Trophoblast cell (in vitro differentiated cells and primary cell): Measurements from ENCODE around the gene LCLAT1.

ENCODE experiments used
- DNase-seq, 2 donors: peaks; one replicate each; pipeline ENCODE4 v3.0.0-alpha.2; 2016
- H2AFZ ChIP-seq: 2 replicates; pipeline ENCODE4 v1.6.1; 2013; ENCODE audit warnings: low read length, moderate library complexity, mild to moderate bottlenecking; ENCODE audit not compliant: insufficient read depth, poor library complexity
- H2AK5ac ChIP-seq: 2 replicates; pipeline ENCODE4 v1.6.1; 2013; ENCODE audit warnings: mild to moderate bottlenecking, low read length
- H2BK120ac ChIP-seq: 2 replicates; pipeline ENCODE4 v1.6.1; 2013; ENCODE audit warnings: low read length, mild to moderate bottlenecking, moderate library complexity; ENCODE audit not compliant: insufficient read depth, poor library complexity
- H2BK12ac ChIP-seq: 2 replicates; pipeline ENCODE4 v1.6.1; 2013; ENCODE audit warnings: mild to moderate bottlenecking, low read length, moderate library complexity
- H2BK5ac ChIP-seq: 2 replicates; pipeline ENCODE4 v1.6.1; 2013; ENCODE audit warnings: low read length, low read depth, moderate library complexity, mild to moderate bottlenecking; ENCODE audit not compliant: poor library complexity
- H3K14ac ChIP-seq: 2 replicates; pipeline ENCODE4 v1.6.1; 2013; ENCODE audit warnings: mild to moderate bottlenecking, low read length
- H3K18ac ChIP-seq: 2 replicates; pipeline ENCODE4 v1.6.1; 2013; ENCODE audit warnings: mild to moderate bottlenecking, low read length
- H3K23ac ChIP-seq: 2 replicates; pipeline ENCODE4 v1.6.1; 2013; ENCODE audit warnings: low read length
- H3K27ac ChIP-seq: 2 replicates; pipeline ENCODE4 v1.5.1; 2013; ENCODE audit warnings: low read depth, mild to moderate bottlenecking, inconsistent platforms, low read length, moderate library complexity
- H3K27me3 ChIP-seq: 2 replicates; pipeline ENCODE4 v1.6.1; 2013; ENCODE audit warnings: inconsistent platforms, mild to moderate bottlenecking, low read length, moderate library complexity; ENCODE audit not compliant: insufficient read depth
- H3K36me3 ChIP-seq, 2 experiments: 1 replicate in 1 of 2; 2 replicates in 1 of 2; pipeline ENCODE4 v1.6.1; 2013; ENCODE audit warnings: low read length in 2 of 2, mild to moderate bottlenecking in 2 of 2, moderate library complexity in 1 of 2; ENCODE audit not compliant: insufficient read depth in 2 of 2, control insufficient read depth in 1 of 2
- H3K4ac ChIP-seq: 2 replicates; pipeline ENCODE4 v1.6.1; 2013; ENCODE audit warnings: low read depth, mild to moderate bottlenecking, low read length, moderate library complexity
- H3K4me1 ChIP-seq, 2 experiments: 1 replicate in 1 of 2; 2 replicates in 1 of 2; pipeline ENCODE4 v1.6.1; 2013; ENCODE audit warnings: low read length in 2 of 2, mild to moderate bottlenecking in 2 of 2, moderate library complexity in 1 of 2; ENCODE audit not compliant: insufficient read depth in 2 of 2, control insufficient read depth in 1 of 2
- H3K4me2 ChIP-seq: 2 replicates; pipeline ENCODE4 v1.6.1; 2013; ENCODE audit warnings: inconsistent platforms, mild to moderate bottlenecking, low read length, moderate library complexity
- H3K4me3 ChIP-seq: 2 replicates; pipeline ENCODE4 v1.5.1; 2013; ENCODE audit warnings: mild to moderate bottlenecking, low read depth, low read length, inconsistent platforms
- H3K79me1 ChIP-seq: one replicate; pipeline ENCODE4 v1.6.1; 2013; ENCODE audit warnings: low read length
- H3K79me2 ChIP-seq: 2 replicates; pipeline ENCODE4 v1.6.1; 2013; ENCODE audit warnings: low read length, mild to moderate bottlenecking; ENCODE audit not compliant: control insufficient read depth, insufficient read depth, poor library complexity
- H3K9ac ChIP-seq: 2 replicates; pipeline ENCODE4 v1.6.1; 2013; ENCODE audit warnings: mild to moderate bottlenecking, low read length
- H3K9me3 ChIP-seq: 2 replicates; pipeline ENCODE4 v1.6.1; 2013; ENCODE audit warnings: low read depth, mild to moderate bottlenecking, control low read depth, inconsistent platforms, low read length; ENCODE audit not compliant: insufficient read depth
- H4K12ac ChIP-seq: 2 replicates; pipeline ENCODE4 v1.6.1; 2013; ENCODE audit warnings: low read depth, mild to moderate bottlenecking, low read length, moderate library complexity
- H4K8ac ChIP-seq: 2 replicates; pipeline ENCODE4 v1.6.1; 2013; ENCODE audit warnings: low read depth, mild to moderate bottlenecking, low read length, moderate library complexity
- H4K91ac ChIP-seq: one replicate; pipeline ENCODE4 v1.6.1; 2013; ENCODE audit warnings: low read depth, mild to moderate bottlenecking, low read length, moderate library complexity
- WGBS: extraction: QIAGEN DNeasy Blood & Tissue Kit; methylation state at CpG from one replicate; pipeline ENCODE4 v1.1.7; 2013; ENCODE audit warnings: missing lambda C conversion rate; ENCODE audit not compliant: insufficient read length, insufficient coverage; ENCODE audit errors: extremely low coverage; 5-methylcytosine and 5-hydroxymethylcytosine counted together

Gene LCLAT1

DNA sequence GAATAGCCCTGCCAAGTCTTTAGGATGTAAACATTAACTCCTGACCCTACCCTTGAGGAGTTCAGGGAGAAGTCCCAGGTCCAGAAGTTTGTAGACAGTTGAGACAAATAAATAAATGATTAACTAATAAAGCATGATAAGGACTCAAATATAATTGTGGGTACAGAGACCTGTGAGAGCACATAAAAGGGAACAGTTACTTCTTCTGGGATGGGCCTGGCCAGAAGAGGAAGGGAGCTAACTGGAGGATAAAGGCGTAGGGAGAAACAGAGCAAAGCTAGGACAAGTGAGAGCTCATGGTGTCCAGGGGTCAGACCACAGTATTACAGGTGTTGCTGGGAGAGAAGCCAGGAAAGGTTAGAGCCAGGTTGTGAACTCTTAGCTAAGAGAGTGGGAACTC lies 3.0 kb downstream of the LCLAT1 start:
- H3K9ac ChIP-seq, result no peak overlapping the region
- H4K12ac ChIP-seq, result no peak overlapping the region
- peak overlapping the region; percentile 47 for H3K18ac ChIP-seq
- H3K27ac ChIP-seq, result no peak overlapping the region
- WGBS, result no CpG with 5 or more reads among the region's 1 CpG
- H3K36me3 ChIP-seq, result no peaks in the 10 kb centered on the region
- H2BK120ac ChIP-seq, result no peak overlapping the region
- H3K4me2 ChIP-seq, result no peak overlapping the region
- H4K91ac ChIP-seq, result no peak overlapping the region
- peak overlapping the region; percentile 53 for H3K4ac ChIP-seq
- peak overlapping the region; percentile 68 for H2BK12ac ChIP-seq
- DNase-seq, result no peak
- H3K9me3 ChIP-seq, result no peaks in the 10 kb centered on the region
- peaks cover 7 to 14% of the 10 kb centered on the region in 2 experiments for H3K4me1 ChIP-seq
- no peak overlapping the region for H2BK5ac ChIP-seq
- H4K8ac ChIP-seq, result no peak overlapping the region
- H2AK5ac ChIP-seq, result no peak overlapping the region
- peaks cover 10% of the 10 kb centered on the region for H3K79me1 ChIP-seq
- H3K79me2 ChIP-seq, result peaks cover 5% of the 10 kb centered on the region
- no peak overlapping the region for H3K23ac ChIP-seq
- H3K4me3 ChIP-seq, result no peak overlapping the region
- no peak overlapping the region for H2AFZ ChIP-seq
- no peak overlapping the region for H3K14ac ChIP-seq
- no peaks in the 10 kb centered on the region for H3K27me3 ChIP-seq

DNA sequence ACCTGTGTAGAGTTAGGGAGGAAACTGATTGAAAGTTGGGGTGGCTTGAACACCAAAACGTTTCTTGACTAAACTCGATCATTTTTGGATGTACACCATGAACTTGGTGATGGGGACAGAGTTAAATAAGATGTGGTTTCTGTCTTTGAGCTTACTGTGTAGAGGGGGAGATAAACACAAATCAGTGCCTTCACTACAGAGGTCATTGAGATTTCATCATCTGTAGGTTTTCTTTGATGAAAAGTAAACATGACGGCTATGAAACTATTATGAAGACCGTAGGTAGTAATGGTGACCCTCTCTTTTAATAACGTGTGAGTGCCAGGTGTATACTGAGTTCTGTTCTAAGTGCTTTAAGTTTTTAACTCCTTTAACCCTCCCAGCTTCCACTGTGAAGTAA lies 6.5 kb downstream of the LCLAT1 start:
- no CpG with 5 or more reads among the region's 5 CpGs for WGBS
- Histone ChIP-seq H3K4me3 (no peak overlapping the region), H3K23ac (no peak overlapping the region), H3K14ac (no peak overlapping the region), H3K4me2 (no peak overlapping the region), H2AFZ (no peak overlapping the region), H2AK5ac (no peak overlapping the region), H3K79me2 (no peaks in the 10 kb centered on the region), H4K8ac (no peak overlapping the region), H2BK5ac (no peak overlapping the region), H4K91ac (no peak overlapping the region), H2BK120ac (no peak overlapping the region), H3K18ac (no peak overlapping the region), H3K27me3 (no peaks in the 10 kb centered on the region), H2BK12ac (no peak overlapping the region), H3K4me1 (peaks cover 3 to 8% of the 10 kb centered on the region in 2 experiments), H3K4ac (no peak overlapping the region), H3K36me3 (no peaks in the 10 kb centered on the region), H3K79me1 (peaks cover 3% of the 10 kb centered on the region), H3K9ac (no peak overlapping the region), H3K27ac (no peak overlapping the region), H4K12ac (no peak overlapping the region), H3K9me3 (no peaks in the 10 kb centered on the region)
- no peak for DNase-seq

DNA sequence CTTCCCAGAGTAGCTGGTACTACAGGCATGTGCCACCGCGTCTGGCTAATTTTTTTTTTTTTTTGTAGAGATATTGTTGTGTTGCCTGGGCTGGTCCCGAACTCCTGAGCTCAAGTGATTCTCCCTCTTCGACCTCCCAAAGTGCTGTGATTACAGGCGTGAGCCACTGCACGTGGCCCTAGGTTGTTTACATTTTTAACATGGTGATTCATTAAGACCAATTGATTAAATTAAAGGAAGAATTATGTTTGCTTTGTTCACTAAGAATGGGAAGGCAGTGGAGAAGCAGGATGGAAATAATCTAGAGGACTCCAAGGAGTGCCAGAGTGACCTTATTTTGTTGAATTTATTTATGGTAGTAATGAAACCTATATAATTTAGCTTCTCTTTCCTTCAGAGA lies 7.5 kb downstream of the LCLAT1 start:
- H3K14ac ChIP-seq, result no peak overlapping the region
- H3K23ac ChIP-seq, result no peak overlapping the region
- no peak overlapping the region for H2BK5ac ChIP-seq
- no peak overlapping the region for H3K4ac ChIP-seq
- no peak overlapping the region for H3K27ac ChIP-seq
- H2AK5ac ChIP-seq, result no peak overlapping the region
- no peak overlapping the region for H4K91ac ChIP-seq
- peaks cover 3% of the 10 kb centered on the region for H3K79me1 ChIP-seq
- H3K4me1 ChIP-seq, result peaks cover 3 to 8% of the 10 kb centered on the region in 2 experiments
- no peak overlapping the region for H2AFZ ChIP-seq
- H2BK12ac ChIP-seq, result no peak overlapping the region
- H3K4me3 ChIP-seq, result no peak overlapping the region
- H3K4me2 ChIP-seq, result no peak overlapping the region
- H3K18ac ChIP-seq, result no peak overlapping the region
- H3K9me3 ChIP-seq, result no peaks in the 10 kb centered on the region
- no peak overlapping the region for H3K9ac ChIP-seq
- no peak overlapping the region for H4K12ac ChIP-seq
- H3K36me3 ChIP-seq, result no peaks in the 10 kb centered on the region
- no peaks in the 10 kb centered on the region for H3K27me3 ChIP-seq
- whole genome bisulfite sequencing, result no CpG with 5 or more reads among the region's 6 CpGs
- no peaks in the 10 kb centered on the region for H3K79me2 ChIP-seq
- H4K8ac ChIP-seq, result no peak overlapping the region
- DNase-seq, result peak; percentile 30 to 55
- H2BK120ac ChIP-seq, result no peak overlapping the region

DNA sequence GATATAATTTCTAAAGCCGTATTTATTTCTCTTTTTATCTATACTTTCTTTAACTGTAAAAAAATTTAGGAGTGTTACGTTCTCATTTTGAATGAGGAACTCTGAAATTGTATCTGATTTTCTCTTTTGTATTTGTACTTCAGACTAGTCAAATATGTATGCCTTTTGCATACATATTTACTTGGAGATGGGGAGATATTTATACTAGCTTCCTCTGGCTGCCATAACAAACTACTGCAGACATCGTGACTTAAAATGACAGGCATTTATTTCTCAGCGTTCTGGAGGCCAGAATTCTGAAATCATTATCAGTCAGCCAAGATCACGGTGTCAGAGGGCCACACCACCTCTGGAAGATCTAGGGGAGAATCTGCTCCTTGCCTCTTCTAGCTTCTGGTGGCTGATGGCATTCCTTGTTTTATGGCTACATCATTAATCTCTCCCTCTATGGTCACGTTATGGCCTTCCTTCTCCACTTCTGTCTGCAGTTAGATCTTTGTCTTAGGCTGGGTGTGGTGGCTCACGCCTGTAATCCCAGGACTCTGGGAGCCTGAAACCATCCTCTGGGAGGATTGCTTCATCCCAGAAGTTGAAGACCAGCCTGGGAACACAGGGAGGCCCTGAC lies 8.2 kb downstream of the LCLAT1 start:
- peaks cover 3% of the 10 kb centered on the region for H3K79me1 ChIP-seq
- no peak overlapping the region for H4K8ac ChIP-seq
- no peak overlapping the region for H3K14ac ChIP-seq
- no peak overlapping the region for H2BK12ac ChIP-seq
- no peak overlapping the region for H3K27ac ChIP-seq
- no peak overlapping the region for H3K23ac ChIP-seq
- no peak overlapping the region for H2BK5ac ChIP-seq
- H3K4me3 ChIP-seq, result no peak overlapping the region
- no peaks in the 10 kb centered on the region for H3K9me3 ChIP-seq
- no peak overlapping the region for H3K4ac ChIP-seq
- H3K27me3 ChIP-seq, result no peaks in the 10 kb centered on the region
- no peak overlapping the region for H3K9ac ChIP-seq
- no peak overlapping the region for H2AK5ac ChIP-seq
- H4K12ac ChIP-seq, result no peak overlapping the region
- peak; percentile 68 to 87 for DNase-seq
- H2BK120ac ChIP-seq, result no peak overlapping the region
- no peak overlapping the region for H3K4me2 ChIP-seq
- H2AFZ ChIP-seq, result no peak overlapping the region
- no peak overlapping the region for H4K91ac ChIP-seq
- H3K4me1 ChIP-seq, result peaks cover 3 to 6% of the 10 kb centered on the region in 2 experiments
- no peaks in the 10 kb centered on the region for H3K36me3 ChIP-seq
- H3K18ac ChIP-seq, result peak overlapping the region; percentile 72
- no CpG with 5 or more reads among the region's 7 CpGs for WGBS
- H3K79me2 ChIP-seq, result no peaks in the 10 kb centered on the region
